Mucosa of stomach (tissue), 1 donor: Measurements from ENCODE around the gene MRPL52.
"Not testable (repeated sequence)": the region's sequence is repeated elsewhere in the genome, so short reads cannot be mapped to it uniquely, and the experiment has no call there.

Source experiments
- H3K27me3 ChIP-seq: one replicate; pipeline ENCODE4 v1.7.0; 2013; ENCODE audit warnings: mild to moderate bottlenecking, low read length; ENCODE audit not compliant: control insufficient read depth, insufficient read depth
- H3K36me3 ChIP-seq: one replicate; pipeline ENCODE4 v1.7.0; 2013; ENCODE audit warnings: low read length; ENCODE audit not compliant: control insufficient read depth, insufficient read depth
- H3K4me1 ChIP-seq: one replicate; pipeline ENCODE4 v1.7.0; 2013; ENCODE audit warnings: mild to moderate bottlenecking, low read length; ENCODE audit not compliant: control insufficient read depth, insufficient read depth
- H3K4me3 ChIP-seq: one replicate; pipeline ENCODE4 v1.7.0; 2013; ENCODE audit warnings: low read length
- H3K9ac ChIP-seq: one replicate; pipeline ENCODE4 v1.7.0; 2013; ENCODE audit warnings: mild to moderate bottlenecking, low read length, moderate library complexity
- H3K9me3 ChIP-seq: one replicate; pipeline ENCODE4 v1.7.0; 2013; ENCODE audit warnings: mild to moderate bottlenecking, low read length, moderate library complexity; ENCODE audit not compliant: control insufficient read depth
- donor health status: Pancreatic carcinoma.

Gene MRPL52

DNA sequence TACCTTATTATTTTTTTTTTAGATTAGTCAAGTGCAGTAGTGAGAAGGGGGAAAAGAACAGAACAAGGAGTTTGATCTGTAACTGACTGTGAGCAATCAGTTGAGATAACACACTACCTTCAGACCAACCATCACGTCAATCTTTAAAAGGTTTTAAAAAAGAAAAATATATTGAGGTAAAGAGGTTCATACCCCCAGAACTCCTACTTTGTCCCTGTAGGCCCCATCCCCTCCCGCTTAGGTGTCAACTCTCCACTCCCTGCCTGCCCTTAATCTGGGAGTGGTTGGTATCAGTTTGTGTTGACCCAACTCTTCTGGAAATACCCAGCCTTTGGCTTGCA, 22.9 kb downstream of the MRPL52 start:
- Histone ChIP-seq H3K9me3 (no peaks in the 10 kb centered on the region), H3K4me1 (peaks cover 50% of the 10 kb centered on the region), H3K9ac (peak overlapping the region; percentile 71), H3K4me3 (peak overlapping the region; percentile 46), H3K36me3 (no peaks in the 10 kb centered on the region), H3K27me3 (no peaks in the 10 kb centered on the region)

- Histone ChIP-seq H3K9ac (peak overlapping the region; percentile 71), H3K4me3 (peak overlapping the region; percentile 46), H3K9me3 (no peaks in the 10 kb centered on the region), H3K27me3 (no peaks in the 10 kb centered on the region), H3K4me1 (peaks cover 45% of the 10 kb centered on the region), H3K36me3 (no peaks in the 10 kb centered on the region)
Observed at GRCh38 chr14:22852940-22853767, 23.5 kb downstream of the MRPL52 start.

- H3K4me3 ChIP-seq, result not testable (repeated sequence)
Observed at GRCh38 chr14:22854296-22854695, 24.6 kb downstream of the MRPL52 start.

DNA sequence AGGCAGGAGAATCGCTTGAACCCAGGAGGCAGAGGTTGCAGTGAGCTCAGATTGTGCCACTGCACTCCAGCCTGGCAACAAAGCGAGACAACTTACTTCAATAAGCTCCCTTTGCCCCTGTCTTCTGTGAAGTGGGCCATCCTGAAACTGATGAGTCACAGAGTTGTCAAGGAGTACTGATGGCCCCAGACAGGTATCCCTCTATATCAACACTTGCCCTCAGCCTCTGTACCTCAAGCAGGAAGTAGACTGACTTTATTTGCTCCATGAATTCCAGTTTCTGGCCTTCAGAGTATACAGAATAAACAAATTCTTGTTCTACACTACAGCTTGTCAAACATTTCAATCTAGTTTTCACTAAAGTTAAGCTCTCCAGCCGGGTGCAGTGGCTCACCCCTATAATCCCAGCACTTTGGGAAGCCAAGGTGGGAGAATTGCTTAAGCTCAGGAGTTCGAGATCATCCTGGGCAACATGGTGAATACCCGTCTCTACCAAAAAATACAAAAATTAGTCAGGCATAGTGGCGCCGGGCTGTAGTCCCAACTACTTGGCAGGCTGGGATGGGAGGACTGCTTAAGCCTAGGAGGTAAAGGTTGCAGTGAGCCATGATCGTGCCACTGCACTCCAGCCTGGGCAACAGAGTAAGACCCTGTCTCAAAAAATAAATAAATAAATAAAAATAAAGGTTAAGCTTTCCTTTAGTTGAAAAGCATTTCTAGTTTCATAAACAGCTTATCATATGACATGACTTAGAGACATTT, 25.5 kb downstream of the MRPL52 start:
- Histone ChIP-seq H3K36me3 (no peaks in the 10 kb centered on the region), H3K27me3 (no peaks in the 10 kb centered on the region), H3K9me3 (no peaks in the 10 kb centered on the region), H3K4me1 (peaks cover 37% of the 10 kb centered on the region), H3K9ac (no peak overlapping the region), H3K4me3 (no peak overlapping the region)

More at GRCh38 chr14:22854296-22854695, 24.6 kb downstream of the MRPL52 start:
- H3K9ac ChIP-seq, H3K36me3 ChIP-seq, H3K9me3 ChIP-seq, H3K27me3 ChIP-seq: not testable (repeated sequence)
- H3K4me1 ChIP-seq, result peaks cover 37% of the 10 kb centered on the region

DNA sequence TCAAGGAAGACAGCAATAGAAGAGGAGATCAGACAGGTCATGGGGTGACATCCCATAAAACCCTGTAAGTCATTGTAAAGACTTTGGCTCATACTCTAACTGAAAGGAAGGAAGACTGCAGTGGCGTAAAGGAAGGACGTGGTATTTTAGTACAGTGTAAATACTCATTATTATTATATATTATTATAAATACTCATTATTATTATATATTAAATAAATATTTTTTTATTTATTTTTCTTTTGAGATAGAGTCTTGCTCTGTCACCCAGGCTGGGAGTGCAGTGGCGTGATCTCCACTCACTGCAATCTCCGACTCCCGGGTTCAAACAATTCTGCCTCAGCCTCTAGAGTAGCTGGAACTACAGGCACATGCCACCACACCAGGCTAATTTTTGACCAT, 26.7 kb downstream of the MRPL52 start:
- Histone ChIP-seq H3K9ac (no peak overlapping the region), H3K4me3 (no peak overlapping the region), H3K9me3 (no peaks in the 10 kb centered on the region), H3K36me3 (no peaks in the 10 kb centered on the region), H3K27me3 (no peaks in the 10 kb centered on the region), H3K4me1 (peaks cover 28% of the 10 kb centered on the region)

DNA sequence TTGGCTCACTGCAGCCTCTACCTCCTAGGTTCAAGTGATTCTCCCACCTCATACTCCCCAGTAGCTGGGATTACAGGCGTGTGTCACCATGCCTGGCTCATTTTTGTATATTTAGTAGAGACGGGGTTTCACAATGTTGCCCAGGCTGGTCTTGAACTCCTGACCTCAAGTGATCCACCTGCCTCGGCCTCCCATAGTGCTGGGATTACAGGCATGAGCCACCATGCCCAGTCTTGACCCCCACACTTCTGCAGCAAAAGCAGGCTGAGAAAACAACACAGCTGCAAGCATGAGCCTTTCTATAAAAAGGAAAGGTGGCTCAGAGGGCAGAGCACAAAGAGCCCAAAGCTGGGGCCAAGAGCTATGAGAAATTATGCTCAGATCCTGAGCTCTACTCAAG, 30.7 kb downstream of the MRPL52 start:
- not testable (repeated sequence) for H3K9me3 ChIP-seq, H3K9ac ChIP-seq, H3K27me3 ChIP-seq, H3K4me1 ChIP-seq, H3K36me3 ChIP-seq, H3K4me3 ChIP-seq

- Histone ChIP-seq H3K9ac (no peak overlapping the region), H3K4me3 (no peak overlapping the region), H3K4me1 (no peaks in the 10 kb centered on the region), H3K9me3 (no peaks in the 10 kb centered on the region), H3K36me3 (no peaks in the 10 kb centered on the region), H3K27me3 (no peaks in the 10 kb centered on the region)
Observed at GRCh38 chr14:22861651-22862050, 32.0 kb downstream of the MRPL52 start.

GRCh38 chr14:22864979-22865378, 35.3 kb downstream of the MRPL52 start:
- Histone ChIP-seq H3K9me3 (no peaks in the 10 kb centered on the region), H3K4me1 (no peaks in the 10 kb centered on the region), H3K36me3 (no peaks in the 10 kb centered on the region), H3K27me3 (no peaks in the 10 kb centered on the region), H3K9ac (no peak overlapping the region), H3K4me3 (no peak overlapping the region)

DNA sequence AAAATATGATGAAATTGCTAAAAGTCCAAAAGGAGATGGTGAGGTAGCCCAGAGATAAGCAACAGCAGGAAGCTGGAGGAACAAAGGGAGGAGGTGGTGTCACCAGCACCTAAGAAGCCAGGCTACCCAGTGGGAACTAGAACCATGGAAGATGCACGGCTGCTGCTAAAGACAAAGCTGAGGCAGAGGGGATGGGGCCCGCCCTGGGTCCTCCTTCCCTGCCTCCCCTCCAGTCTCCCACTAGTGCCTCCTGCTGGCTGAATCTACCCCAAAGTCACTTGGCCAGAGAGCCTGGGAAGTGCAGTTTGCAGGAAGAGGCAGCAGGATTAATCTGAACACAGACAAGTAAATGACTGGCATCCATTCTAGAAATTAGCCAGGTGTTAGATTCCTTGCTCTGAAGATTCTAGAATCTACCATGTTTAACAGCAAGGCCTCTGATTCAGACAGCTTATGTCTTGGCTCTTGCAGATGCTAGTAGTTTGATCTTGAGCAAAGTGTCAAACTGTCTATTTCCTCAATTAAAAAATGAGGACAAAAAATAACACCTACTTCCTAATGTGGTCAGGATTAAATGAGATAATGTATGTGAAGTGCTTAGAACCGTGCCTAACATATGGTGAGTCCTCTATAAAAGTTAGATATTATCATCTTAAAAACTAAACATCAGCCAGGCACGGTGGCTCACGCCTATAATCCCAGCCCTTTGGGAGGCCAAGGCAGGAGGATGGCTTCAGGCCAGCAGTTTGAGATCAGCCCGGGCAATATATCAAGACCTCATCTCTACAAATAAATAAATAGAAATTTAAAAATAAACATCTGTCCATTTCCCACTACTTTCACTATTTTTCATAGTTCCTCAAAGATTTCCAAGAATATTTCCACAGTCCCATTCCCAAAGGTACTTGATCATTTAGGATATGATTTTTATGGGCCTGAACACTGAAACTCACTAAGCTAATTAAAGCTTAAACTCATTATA, 36.0 kb downstream of the MRPL52 start:
- H3K4me3 ChIP-seq, result no peak overlapping the region
- no peak overlapping the region for H3K9ac ChIP-seq
- no peaks in the 10 kb centered on the region for H3K27me3 ChIP-seq

DNA sequence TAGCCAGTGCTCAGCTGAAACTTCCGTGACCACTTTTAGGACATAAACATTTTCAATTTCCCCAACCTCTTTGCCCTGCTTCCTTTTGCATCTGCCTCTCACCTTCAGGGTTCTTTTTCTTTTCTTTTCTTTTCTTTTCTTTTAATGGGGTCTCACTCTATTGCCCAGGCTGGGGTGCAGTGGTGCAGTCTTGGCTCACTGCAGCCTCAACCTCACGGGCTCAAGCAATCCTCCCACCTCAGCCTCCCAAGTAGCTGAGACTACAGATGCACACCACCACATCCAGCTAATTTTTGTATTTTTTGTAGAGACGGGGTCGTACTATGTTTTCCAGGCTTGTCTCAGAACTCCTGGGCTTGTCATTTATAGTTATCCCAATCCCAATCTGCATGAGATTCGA, 37.2 kb downstream of the MRPL52 start:
- Histone ChIP-seq H3K9ac (no peak overlapping the region), H3K4me3 (no peak overlapping the region), H3K27me3 (no peaks in the 10 kb centered on the region), H3K36me3 (no peaks in the 10 kb centered on the region), H3K9me3 (no peaks in the 10 kb centered on the region), H3K4me1 (peaks cover 7% of the 10 kb centered on the region)

More for the DNA sequence above, 36.0 kb downstream of the MRPL52 start:
- Histone ChIP-seq H3K9me3 (no peaks in the 10 kb centered on the region), H3K4me1 (peaks cover 7% of the 10 kb centered on the region), H3K36me3 (no peaks in the 10 kb centered on the region)

DNA sequence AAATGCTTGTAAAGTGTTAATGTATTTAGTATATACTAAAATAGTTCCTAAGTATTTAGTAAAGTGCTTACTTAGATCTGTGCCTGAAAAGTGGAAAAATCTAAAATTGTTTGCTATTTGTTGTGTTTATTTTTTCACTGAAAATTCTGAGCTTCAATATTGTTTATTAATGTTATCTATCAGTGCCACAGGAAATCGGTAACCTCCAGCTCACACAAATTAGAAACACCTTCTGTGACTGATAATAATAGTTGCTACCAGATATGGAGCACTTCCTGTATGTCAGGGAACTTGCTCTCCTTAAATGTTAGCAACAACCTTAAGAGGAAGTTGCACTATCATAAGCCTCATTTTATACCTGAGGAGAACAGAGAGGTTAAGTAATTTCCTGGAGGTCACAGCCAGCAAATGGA, 41.1 kb downstream of the MRPL52 start:
- peak overlapping the region; percentile 60 for H3K4me3 ChIP-seq
- H3K9ac ChIP-seq, result peak overlapping the region; percentile 99
- H3K4me1 ChIP-seq, result peaks cover 21% of the 10 kb centered on the region
- H3K9me3 ChIP-seq, result no peaks in the 10 kb centered on the region
- H3K36me3 ChIP-seq, result peaks cover 17% of the 10 kb centered on the region
- no peaks in the 10 kb centered on the region for H3K27me3 ChIP-seq
